OCI-LY1 (cell line): ENCODE data around the gene ZACN.

ENCODE experiments used
- H2AFZ ChIP-seq: fragments of 200-600 bp; sonication (generic), shearing (Covaris generic); 2 replicates; pipeline ENCODE4 v1.6.0; 2014; ENCODE audit warnings: antibody characterized with exemption, mild to moderate bottlenecking, low read length
- H3F3A ChIP-seq: fragments of 200-600 bp; sonication (generic), shearing (Covaris generic); 2 replicates; pipeline ENCODE4 v1.6.0; 2014; ENCODE audit warnings: mild to moderate bottlenecking, antibody characterized with exemption, low read length, moderate library complexity; ENCODE audit not compliant: insufficient read depth
- H3K27ac ChIP-seq: fragments of 200-600 bp; sonication (generic); 2 replicates; pipeline ENCODE4 v1.5.1; 2014; ENCODE audit warnings: low read length, mixed run types, mild to moderate bottlenecking, low read depth; ENCODE audit not compliant: poor library complexity, severe bottlenecking
- H3K27me3 ChIP-seq: fragments of 200-600 bp; sonication (generic); 2 replicates; pipeline ENCODE4 v1.6.0; 2014; ENCODE audit warnings: antibody characterized with exemption, mild to moderate bottlenecking, low read length, moderate library complexity; ENCODE audit not compliant: insufficient read depth
- H3K36me3 ChIP-seq: fragments of 200-600 bp; sonication (generic); 2 replicates; pipeline ENCODE4 v1.6.1; 2014; ENCODE audit warnings: mild to moderate bottlenecking, antibody characterized with exemption, low read length, moderate library complexity, mixed read lengths; ENCODE audit not compliant: insufficient read depth
- H3K4me1 ChIP-seq: fragments of 200-600 bp; sonication (generic); 2 replicates; pipeline ENCODE4 v1.5.1; 2014; ENCODE audit warnings: mild to moderate bottlenecking, low read length, moderate library complexity; ENCODE audit not compliant: insufficient read depth, severe bottlenecking
- H3K4me2 ChIP-seq: fragments of 200-600 bp; sonication (generic), shearing (Covaris generic); 2 replicates; pipeline ENCODE4 v1.6.1; 2014; ENCODE audit warnings: low read length
- H3K4me3 ChIP-seq: fragments of 200-600 bp; sonication (generic); 2 replicates; pipeline ENCODE4 v1.5.1; 2014; ENCODE audit warnings: low read length, low read depth, mild to moderate bottlenecking, mixed read lengths; ENCODE audit not compliant: poor library complexity, severe bottlenecking
- H3K79me2 ChIP-seq: fragments of 200-600 bp; shearing (Covaris generic); 2 replicates; pipeline ENCODE4 v1.6.1; 2016; ENCODE audit warnings: mixed run types, low read length, mixed read lengths; ENCODE audit not compliant: insufficient read depth
- H3K9ac ChIP-seq: fragments of 200-600 bp; sonication (generic), shearing (Covaris generic); 2 replicates; pipeline ENCODE4 v1.6.1; 2014; ENCODE audit warnings: mild to moderate bottlenecking, low read length, mixed read lengths
- H3K9me2 ChIP-seq: fragments of 200-600 bp; sonication (generic), shearing (Covaris generic); 2 replicates; pipeline ENCODE4 v1.6.1; 2014; ENCODE audit warnings: low read depth, mild to moderate bottlenecking, low read length, mixed read lengths
- H3K9me3 ChIP-seq: fragments of 200-600 bp; shearing (Covaris generic); 2 replicates; pipeline ENCODE4 v1.6.1; 2014; ENCODE audit warnings: low read length, mixed read lengths
- H4K20me1 ChIP-seq: fragments of 200-600 bp; sonication (generic), shearing (Covaris generic); 2 replicates; pipeline ENCODE4 v1.6.0; 2016; ENCODE audit warnings: mild to moderate bottlenecking, low read length; ENCODE audit not compliant: insufficient read depth
- CTCF ChIP-seq: fragments of 200-600 bp; sonication (generic), shearing (Covaris generic); IDR thresholded peaks from 2 replicates; pipeline ENCODE4 v1.5.1; 2017; ENCODE audit warnings: mild to moderate bottlenecking, antibody characterized with exemption, low read length, moderate library complexity, mixed read lengths
- EZH2 ChIP-seq: fragments of 200-600 bp; sonication (generic), shearing (Covaris generic); IDR thresholded peaks from 2 replicates; pipeline ENCODE4 v1.8.0; 2017; ENCODE audit warnings: borderline replicate concordance, mixed run types, mild to moderate bottlenecking, antibody characterized with exemption, low read length, moderate library complexity, mixed read lengths

ZACN gene

DNA sequence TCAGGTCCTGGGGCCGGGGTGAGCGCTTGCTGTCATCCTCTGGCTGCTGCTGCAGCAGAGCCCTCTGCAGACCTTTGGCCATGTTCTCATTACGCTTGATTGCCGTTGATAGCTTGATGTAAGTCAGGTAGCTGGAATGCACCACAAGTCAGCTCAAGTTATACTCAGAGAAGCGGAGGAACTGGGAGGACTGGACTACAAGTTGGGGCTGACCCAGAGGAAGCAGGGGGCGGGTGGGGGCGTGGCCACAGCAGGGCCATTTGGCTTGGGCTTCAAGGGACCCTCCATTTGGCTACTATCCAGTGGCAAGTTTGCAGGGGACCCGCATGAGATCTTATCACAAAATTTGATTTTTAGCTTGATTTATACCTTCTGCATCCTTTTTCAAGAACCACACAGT is 32.9 kb upstream of the ZACN start:
- Histone ChIP-seq H3K79me2 (no peaks in the 10 kb centered on the region), H3F3A (no peaks in the 10 kb centered on the region), H2AFZ (no peak overlapping the region), H3K36me3 (peaks cover 88% of the 10 kb centered on the region), H3K4me3 (no peak overlapping the region), H3K27ac (no peak overlapping the region), H4K20me1 (no peaks in the 10 kb centered on the region), H3K27me3 (no peaks in the 10 kb centered on the region), H3K9ac (no peak overlapping the region), H3K4me2 (no peak overlapping the region), H3K9me3 (no peaks in the 10 kb centered on the region), H3K4me1 (peaks cover 6% of the 10 kb centered on the region), H3K9me2 (no peaks in the 10 kb centered on the region)
- TF ChIP-seq CTCF: no peak
- TF ChIP-seq EZH2: no peak

GRCh38 chr17:76048025-76048605 is 30.9 kb upstream of the ZACN start:
- TF ChIP-seq CTCF: no peak
- no peak for TF ChIP-seq EZH2
- H3K9me2 ChIP-seq: no peaks in the 10 kb centered on the region
- no peak overlapping the region for H3K4me2 ChIP-seq
- no peaks in the 10 kb centered on the region for H3K79me2 ChIP-seq
- no peaks in the 10 kb centered on the region for H3K9me3 ChIP-seq
- H3K36me3 ChIP-seq: peaks cover 85% of the 10 kb centered on the region
- no peak overlapping the region for H2AFZ ChIP-seq
- no peaks in the 10 kb centered on the region for H4K20me1 ChIP-seq
- no peaks in the 10 kb centered on the region for H3K27me3 ChIP-seq
- H3K9ac ChIP-seq: no peak overlapping the region
- no peaks in the 10 kb centered on the region for H3F3A ChIP-seq
- no peak overlapping the region for H3K4me3 ChIP-seq
- peaks cover 6% of the 10 kb centered on the region for H3K4me1 ChIP-seq
- H3K27ac ChIP-seq: no peak overlapping the region

GRCh38 chr17:76048711-76049110 is 30.3 kb upstream of the ZACN start:
- H3K27ac ChIP-seq: no peak overlapping the region
- H3K79me2 ChIP-seq: no peaks in the 10 kb centered on the region
- H2AFZ ChIP-seq: no peak overlapping the region
- no peaks in the 10 kb centered on the region for H3K9me3 ChIP-seq
- no peak overlapping the region for H3K4me2 ChIP-seq
- TF ChIP-seq CTCF: no peak
- TF ChIP-seq EZH2: no peak
- no peaks in the 10 kb centered on the region for H3K27me3 ChIP-seq
- H3K4me1 ChIP-seq: peaks cover 6% of the 10 kb centered on the region
- H3K36me3 ChIP-seq: peaks cover 85% of the 10 kb centered on the region
- H3K9ac ChIP-seq: no peak overlapping the region
- no peaks in the 10 kb centered on the region for H4K20me1 ChIP-seq
- no peaks in the 10 kb centered on the region for H3F3A ChIP-seq
- no peak overlapping the region for H3K4me3 ChIP-seq
- H3K9me2 ChIP-seq: no peaks in the 10 kb centered on the region
